Astrocyte (in vitro differentiated cells and primary cell): Measurements from ENCODE around the gene PSMC3IP. TPM values are rescaled to one million over a fixed set of nuclear protein-coding genes. Genes with fewer than 3 reads are reported as not detected.
A peak's percentile ranks its signal among the peaks of the same experiment; 100 is the strongest.

Experiments
- DNase-seq: peaks from one replicate; pipeline ENCODE4 v3.0.0-alpha.2; 2010; ENCODE audit warnings: low read depth
- FAIRE-seq: peaks from 2 replicates; lab custom pipeline; 2011; peaks lifted over from hg19 to GRCh38; lab: Jason Lieb, UNC
- H2AFZ ChIP-seq: 2 replicates; pipeline ENCODE4 v1.6.0; 2012; ENCODE audit warnings: low read depth, low read length, inconsistent platforms
- H3K27ac ChIP-seq: 2 replicates; pipeline ENCODE4 v1.5.1; 2011; ENCODE audit warnings: low read depth, low read length, inconsistent platforms
- H3K27me3 ChIP-seq: 2 replicates; pipeline ENCODE4 v1.6.0; 2011; ENCODE audit warnings: low read length, inconsistent platforms; ENCODE audit not compliant: insufficient read depth
- H3K36me3 ChIP-seq: 2 replicates; pipeline ENCODE4 v1.5.1; 2011; ENCODE audit warnings: low read length, inconsistent platforms; ENCODE audit not compliant: insufficient read depth
- H3K4me1 ChIP-seq: 2 replicates; pipeline ENCODE4 v1.5.1; 2011; ENCODE audit warnings: low read length, inconsistent platforms; ENCODE audit not compliant: insufficient read depth
- H3K4me2 ChIP-seq: 2 replicates; pipeline ENCODE4 v1.6.0; 2012; ENCODE audit warnings: low read length, inconsistent platforms
- H3K4me3 ChIP-seq: 2 replicates; pipeline ENCODE4 v1.5.1; 2011; ENCODE audit warnings: low read depth, mild to moderate bottlenecking, low read length, inconsistent platforms; ENCODE audit not compliant: insufficient read depth
- H3K79me2 ChIP-seq: 2 replicates; pipeline ENCODE4 v1.6.0; 2012; ENCODE audit warnings: mild to moderate bottlenecking, low read length, inconsistent platforms; ENCODE audit not compliant: insufficient read depth
- H3K9ac ChIP-seq: 2 replicates; pipeline ENCODE4 v1.6.0; 2012; ENCODE audit warnings: mild to moderate bottlenecking, low read length, inconsistent platforms
- H3K9me3 ChIP-seq: 2 replicates; pipeline ENCODE4 v1.5.1; 2012; ENCODE audit warnings: low read depth, mild to moderate bottlenecking, low read length, inconsistent platforms; ENCODE audit not compliant: insufficient read depth
- H4K20me1 ChIP-seq: 2 replicates; pipeline ENCODE4 v1.6.0; 2012; ENCODE audit warnings: low read length, inconsistent platforms; ENCODE audit not compliant: insufficient read depth
- H3K27ac Mint-ChIP-seq: one replicate; pipeline ENCODE4 v1.8.0; 2021; ENCODE audit warnings: mild to moderate bottlenecking, mixed read lengths; ENCODE audit not compliant: unreplicated experiment
- H3K27me3 Mint-ChIP-seq: one replicate; pipeline ENCODE4 v1.8.0; 2021; ENCODE audit warnings: low read depth, mixed read lengths; ENCODE audit not compliant: unreplicated experiment
- H3K36me3 Mint-ChIP-seq: one replicate; pipeline ENCODE4 v1.8.0; 2021; ENCODE audit warnings: low read depth, mixed read lengths; ENCODE audit not compliant: unreplicated experiment
- H3K4me1 Mint-ChIP-seq: one replicate; pipeline ENCODE4 v1.8.0; 2021; ENCODE audit warnings: low read depth, mixed read lengths; ENCODE audit not compliant: unreplicated experiment
- H3K4me3 Mint-ChIP-seq: one replicate; pipeline ENCODE4 v1.8.0; 2021; ENCODE audit warnings: mild to moderate bottlenecking, moderate library complexity, mixed read lengths; ENCODE audit not compliant: unreplicated experiment
- H3K9me3 Mint-ChIP-seq: one replicate; pipeline ENCODE4 v1.8.0; 2021; ENCODE audit warnings: mild to moderate bottlenecking, mixed read lengths; ENCODE audit not compliant: unreplicated experiment
- EZH2 ChIP-seq: IDR thresholded peaks from 2 replicates; pipeline ENCODE4 v1.6.1; 2012; ENCODE audit warnings: mild to moderate bottlenecking, low read length, inconsistent platforms; ENCODE audit not compliant: insufficient read depth
- total RNA-seq: library from RNA; stranded (reverse); gene quantifications from 2 replicates; pipeline ENCODE4 v1.2.1, GENCODE V29; 2021
- TF ChIP-seq, protein P1 (sequence below): IDR thresholded peaks from 2 replicates; pipeline ENCODE4 v1.5.1; 2011; ENCODE audit warnings: low read depth, mild to moderate bottlenecking, inconsistent platforms, low read length, moderate library complexity; ENCODE audit not compliant: insufficient read depth

Gene PSMC3IP
- total RNA-seq, 1 donor from 2014 or later, result 8.7 TPM

GRCh38 chr17:42538482-42538881, 39.0 kb downstream of the PSMC3IP start:
- TF ChIP-seq, protein P1, sequence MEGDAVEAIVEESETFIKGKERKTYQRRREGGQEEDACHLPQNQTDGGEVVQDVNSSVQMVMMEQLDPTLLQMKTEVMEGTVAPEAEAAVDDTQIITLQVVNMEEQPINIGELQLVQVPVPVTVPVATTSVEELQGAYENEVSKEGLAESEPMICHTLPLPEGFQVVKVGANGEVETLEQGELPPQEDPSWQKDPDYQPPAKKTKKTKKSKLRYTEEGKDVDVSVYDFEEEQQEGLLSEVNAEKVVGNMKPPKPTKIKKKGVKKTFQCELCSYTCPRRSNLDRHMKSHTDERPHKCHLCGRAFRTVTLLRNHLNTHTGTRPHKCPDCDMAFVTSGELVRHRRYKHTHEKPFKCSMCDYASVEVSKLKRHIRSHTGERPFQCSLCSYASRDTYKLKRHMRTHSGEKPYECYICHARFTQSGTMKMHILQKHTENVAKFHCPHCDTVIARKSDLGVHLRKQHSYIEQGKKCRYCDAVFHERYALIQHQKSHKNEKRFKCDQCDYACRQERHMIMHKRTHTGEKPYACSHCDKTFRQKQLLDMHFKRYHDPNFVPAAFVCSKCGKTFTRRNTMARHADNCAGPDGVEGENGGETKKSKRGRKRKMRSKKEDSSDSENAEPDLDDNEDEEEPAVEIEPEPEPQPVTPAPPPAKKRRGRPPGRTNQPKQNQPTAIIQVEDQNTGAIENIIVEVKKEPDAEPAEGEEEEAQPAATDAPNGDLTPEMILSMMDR, result no peak
- TF ChIP-seq EZH2, result no peak
- Mint-ChIP-seq H3K36me3 (peaks cover 14% of the 10 kb centered on the region), H3K4me1 (peaks cover 11% of the 10 kb centered on the region), H3K27ac (no peak overlapping the region), H3K9me3 (no peaks in the 10 kb centered on the region), H3K27me3 (no peaks in the 10 kb centered on the region), H3K4me3 (no peak overlapping the region)
- H2AFZ ChIP-seq, result no peak overlapping the region
- no peaks in the 10 kb centered on the region for H4K20me1 ChIP-seq
- no peak overlapping the region for H3K4me3 ChIP-seq
- peaks cover 11% of the 10 kb centered on the region for H3K4me1 ChIP-seq
- H3K27ac ChIP-seq, result no peak overlapping the region
- H3K27me3 ChIP-seq, result no peaks in the 10 kb centered on the region
- H3K9ac ChIP-seq, result no peak overlapping the region
- no peaks in the 10 kb centered on the region for H3K9me3 ChIP-seq
- H3K4me2 ChIP-seq, result no peak overlapping the region
- no peaks in the 10 kb centered on the region for H3K36me3 ChIP-seq
- DNase-seq (no peak), FAIRE-seq (no peak)
- peaks cover 11% of the 10 kb centered on the region for H3K79me2 ChIP-seq

DNA sequence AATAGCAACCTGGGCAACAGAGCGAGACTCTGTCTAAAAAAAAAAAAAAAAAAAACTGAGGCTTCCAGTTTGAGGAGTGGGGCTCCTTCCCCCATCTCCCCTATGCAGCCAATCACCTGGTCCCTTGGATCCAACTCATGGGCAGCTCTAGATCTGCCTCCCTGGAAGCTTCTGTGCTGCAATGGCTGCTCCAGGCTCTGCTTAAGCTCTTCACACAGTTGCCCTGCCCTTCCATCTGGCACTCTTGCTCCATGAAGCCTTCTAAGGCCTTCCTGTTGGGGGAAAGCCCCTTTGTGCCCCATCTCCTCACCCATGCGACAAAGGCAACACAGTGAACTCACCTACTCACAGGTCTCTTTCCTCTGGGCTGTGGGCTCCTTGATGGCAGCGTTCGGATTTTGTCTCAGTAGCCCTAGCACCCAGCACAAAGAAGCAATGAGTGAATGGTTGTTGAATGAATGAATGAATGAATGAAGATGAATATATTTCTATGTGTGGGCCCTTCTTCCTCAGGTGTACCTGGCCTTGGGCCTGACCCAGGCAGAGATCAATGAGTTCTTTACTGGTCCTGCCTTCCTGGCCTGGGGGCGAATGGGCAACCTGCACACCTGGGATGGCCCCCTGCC, 39.6 kb downstream of the PSMC3IP start:
- no peaks in the 10 kb centered on the region for H3K27me3 Mint-ChIP-seq
- H3K9me3 Mint-ChIP-seq, result no peaks in the 10 kb centered on the region
- peak overlapping the region; percentile 88 for H3K4me3 Mint-ChIP-seq
- H3K9me3 ChIP-seq, result no peaks in the 10 kb centered on the region
- peaks cover 11% of the 10 kb centered on the region for H3K79me2 ChIP-seq
- H3K4me2 ChIP-seq, result no peak overlapping the region
- H3K27ac ChIP-seq, result no peak overlapping the region
- FAIRE-seq (no peak), DNase-seq (no peak)
- no peaks in the 10 kb centered on the region for H4K20me1 ChIP-seq
- TF ChIP-seq EZH2, result no peak
- TF ChIP-seq, protein P1, result no peak
- H3K36me3 Mint-ChIP-seq, result peaks cover 13% of the 10 kb centered on the region
- no peak overlapping the region for H3K27ac Mint-ChIP-seq
- H3K9ac ChIP-seq, result no peak overlapping the region
- peaks cover 11% of the 10 kb centered on the region for H3K4me1 ChIP-seq
- no peaks in the 10 kb centered on the region for H3K27me3 ChIP-seq
- H3K4me3 ChIP-seq, result no peak overlapping the region
- H3K4me1 Mint-ChIP-seq, result peaks cover 11% of the 10 kb centered on the region
- no peaks in the 10 kb centered on the region for H3K36me3 ChIP-seq
- no peak overlapping the region for H2AFZ ChIP-seq

DNA sequence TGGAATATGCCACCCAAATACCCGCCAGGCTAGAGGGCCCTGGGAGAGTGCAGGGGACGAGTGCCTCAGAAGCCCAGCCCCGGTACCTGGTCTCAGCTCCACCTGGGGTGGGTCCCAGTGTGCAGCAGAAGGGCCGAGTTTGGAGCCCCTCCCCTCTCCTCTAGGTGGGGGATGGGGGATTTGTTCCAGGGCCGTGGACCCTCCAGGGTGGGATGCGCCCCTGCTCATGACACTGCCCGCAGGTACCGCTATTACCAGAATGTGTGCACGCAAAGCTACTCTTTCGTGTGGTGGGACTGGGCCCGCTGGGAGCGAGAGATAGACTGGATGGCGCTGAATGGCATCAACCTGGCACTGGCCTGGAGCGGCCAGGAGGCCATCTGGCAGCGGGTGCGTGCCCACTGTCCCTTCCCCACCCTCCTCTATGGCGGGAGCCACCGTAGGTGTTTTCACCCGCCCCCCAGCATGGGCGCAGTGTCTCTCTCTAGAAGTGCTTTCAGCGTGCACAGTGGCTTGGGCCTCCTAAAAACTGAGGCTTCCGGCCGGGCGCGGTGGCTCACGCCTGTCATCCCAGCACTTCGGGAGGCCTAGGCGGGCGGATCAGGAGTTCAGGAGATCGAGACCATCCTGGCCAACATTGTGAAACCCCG, 40.2 kb downstream of the PSMC3IP start:
- peak overlapping the region; percentile 82 for H3K9ac ChIP-seq
- no peaks in the 10 kb centered on the region for H3K27me3 ChIP-seq
- H3K4me3 ChIP-seq, result peak overlapping the region; percentile 83
- peaks cover 11% of the 10 kb centered on the region for H3K4me1 ChIP-seq
- H3K27me3 Mint-ChIP-seq, result no peaks in the 10 kb centered on the region
- no peak overlapping the region for H3K27ac ChIP-seq
- H3K9me3 Mint-ChIP-seq, result no peaks in the 10 kb centered on the region
- H3K36me3 Mint-ChIP-seq, result peaks cover 12% of the 10 kb centered on the region
- no peaks in the 10 kb centered on the region for H3K36me3 ChIP-seq
- no peaks in the 10 kb centered on the region for H4K20me1 ChIP-seq
- H3K9me3 ChIP-seq, result no peaks in the 10 kb centered on the region
- H3K27ac Mint-ChIP-seq, result peak overlapping the region; percentile 87
- peak overlapping the region; percentile 89 for H3K4me2 ChIP-seq
- FAIRE-seq, result no peak
- peak overlapping the region; percentile 88 for H3K4me3 Mint-ChIP-seq
- DNase-seq, result no peak
- TF ChIP-seq, protein P1, result no peak
- TF ChIP-seq EZH2, result no peak
- no peak overlapping the region for H2AFZ ChIP-seq
- H3K4me1 Mint-ChIP-seq, result peaks cover 11% of the 10 kb centered on the region
- peaks cover 11% of the 10 kb centered on the region for H3K79me2 ChIP-seq
